ENCODE data around the gene GNG7.

- TF ChIP-seq PATZ1 (CRISPR knock-in tag; IDR thresholded peaks at IDR 0.05; ENCODE audit: borderline replicate concordance) (no peak), ESRRG (CRISPR knock-in tag; IDR thresholded peaks at IDR 0.05) (no peak), TOX (CRISPR knock-in tag; IDR thresholded peaks at IDR 0.05; ENCODE audit: borderline replicate concordance) (no peak), ARNTL (CRISPR knock-in tag; IDR thresholded peaks at IDR 0.05; ENCODE audit: borderline replicate concordance, low read depth) (no peak), ISL1 (CRISPR knock-in tag; IDR thresholded peaks at IDR 0.05) (no peak)
Measured at GRCh38 chr19:2477732-2478191, 224.7 kb downstream of the GNG7 start.
